HG02759 (cell line): ENCODE results near the gene MAT2B.
"Not testable (repeated sequence)": the region's sequence is repeated elsewhere in the genome, so short reads cannot be mapped to it uniquely, and the experiment has no call there.

Experiments used
- ATAC-seq: cut with Tn5 transposase; IDR thresholded peaks from one replicate; pipeline ENCODE4 v1.9.1; 2021; ENCODE audit warnings: mild to moderate bottlenecking, moderate library complexity; ENCODE audit not compliant: unreplicated experiment

Gene MAT2B

DNA sequence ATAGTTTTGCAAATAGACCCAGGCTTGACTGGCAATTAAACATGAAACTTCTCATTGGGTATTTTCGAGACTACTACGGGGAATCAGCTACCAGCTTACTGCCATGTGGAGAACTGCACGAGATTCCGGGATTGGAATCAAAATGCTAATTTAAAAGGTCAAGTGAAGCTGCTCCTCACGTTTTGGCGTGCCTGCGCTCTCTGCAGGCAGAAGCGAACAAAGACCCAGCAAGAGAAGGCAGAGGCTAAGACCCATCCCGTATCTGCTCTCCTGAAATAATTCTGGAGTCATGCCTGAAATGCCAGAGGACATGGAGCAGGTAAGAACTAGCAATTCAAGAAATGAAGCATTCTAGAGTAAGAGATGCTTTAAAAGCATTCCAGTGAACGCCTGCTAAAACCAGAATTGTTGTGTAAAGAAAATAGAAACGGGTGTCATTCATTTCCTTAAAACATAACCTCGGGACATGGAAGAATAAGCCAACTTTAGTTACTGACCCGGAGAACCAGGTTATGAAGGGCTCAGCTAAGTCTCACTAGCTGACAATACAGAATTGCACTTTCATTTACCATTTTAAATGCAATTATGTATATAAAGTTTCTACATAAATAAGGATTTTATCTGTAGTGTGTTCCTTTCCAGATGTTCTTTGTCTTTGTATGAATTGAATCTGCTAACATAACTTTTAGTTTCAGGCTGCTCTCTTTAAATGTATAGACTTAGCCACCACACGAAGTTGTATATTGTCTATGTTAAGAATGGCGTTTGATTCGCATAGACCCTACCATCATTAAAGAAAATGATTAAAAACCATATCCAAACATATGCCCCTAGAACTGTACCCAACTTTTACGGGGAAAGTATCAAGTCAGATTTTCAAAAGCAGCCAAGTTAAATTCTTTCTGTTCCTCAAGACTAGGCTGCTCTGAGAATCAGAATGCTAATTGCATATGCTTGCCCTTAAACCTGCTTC is 2.0 kb upstream of the MAT2B start:
- peak; percentile 8 for ATAC-seq

DNA sequence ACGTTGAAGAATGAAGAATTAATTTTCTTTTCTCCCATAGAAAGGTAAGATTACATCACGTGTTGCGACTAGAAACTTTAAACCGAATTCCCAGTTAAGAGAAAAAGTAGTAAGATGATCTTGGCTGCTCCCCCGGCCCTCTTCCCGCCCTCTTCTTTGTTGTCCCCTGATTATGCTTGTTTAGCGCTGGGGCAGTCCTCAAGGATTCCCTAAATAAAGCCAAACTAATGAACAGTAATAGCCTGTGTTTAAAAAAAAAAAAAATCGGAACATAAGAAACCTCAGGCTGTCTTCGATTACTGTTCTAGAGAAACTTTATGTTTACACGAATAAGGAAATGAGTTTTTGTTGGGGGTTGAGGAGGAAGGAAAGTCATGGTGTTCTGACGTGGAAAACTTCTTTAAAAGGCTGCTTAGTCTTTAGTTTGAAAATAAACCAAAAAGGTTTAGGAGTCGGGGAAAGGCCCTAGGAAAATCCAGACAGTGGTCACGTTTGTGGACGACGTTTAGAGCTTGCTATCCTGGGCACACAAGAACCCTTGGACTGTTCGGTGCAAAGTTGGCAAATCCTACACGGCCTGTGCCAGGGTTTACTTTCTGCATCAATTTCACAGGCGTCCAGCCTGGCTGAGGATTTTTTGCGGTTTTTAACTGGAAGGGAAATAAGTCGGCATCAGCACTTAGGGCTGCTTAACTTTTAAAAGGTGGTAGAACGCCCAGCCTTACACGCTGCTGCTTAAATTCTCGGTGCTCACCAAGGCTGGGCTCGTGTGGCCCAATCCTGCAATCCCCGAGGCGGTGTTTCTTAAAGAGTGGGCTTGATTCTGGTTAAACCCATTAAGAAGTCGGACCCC is 1.1 kb upstream of the MAT2B start:
- ATAC-seq = no peak

DNA sequence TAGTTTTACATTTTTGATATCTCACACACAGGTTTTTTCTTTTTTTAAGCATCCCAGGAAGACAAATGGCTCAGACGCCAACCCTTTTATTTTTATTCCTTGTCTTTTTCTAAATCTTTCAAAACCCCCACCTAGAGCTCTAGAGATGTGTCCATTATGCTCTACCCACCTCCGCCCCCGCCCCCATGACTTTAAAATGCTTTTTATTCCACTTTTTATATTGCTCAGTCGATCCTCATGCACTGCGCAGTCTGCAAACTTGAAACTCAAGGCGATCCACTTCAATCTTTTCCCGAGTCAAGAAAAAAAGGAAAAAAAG is 411 bp upstream of the MAT2B start:
- peak; percentile 2 for ATAC-seq

DNA sequence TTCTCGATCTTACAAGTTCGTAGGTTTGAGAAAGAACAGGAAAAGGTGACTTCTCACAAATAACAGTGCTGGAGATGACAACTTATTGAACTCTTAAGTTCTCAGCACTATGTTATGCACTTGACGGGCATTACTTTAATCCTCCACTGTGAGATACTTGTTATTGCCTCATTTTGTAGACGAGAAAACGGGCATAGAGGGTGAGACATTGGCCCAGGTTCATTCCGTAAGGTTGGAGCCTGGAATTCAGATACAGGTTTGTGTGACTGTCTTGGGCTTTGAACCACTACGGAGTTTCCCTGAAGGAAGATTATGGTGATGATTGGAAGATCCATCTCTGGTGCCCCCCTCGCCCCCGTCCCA is 657 bp downstream of the MAT2B start:
- peak; percentile 20 for ATAC-seq

DNA sequence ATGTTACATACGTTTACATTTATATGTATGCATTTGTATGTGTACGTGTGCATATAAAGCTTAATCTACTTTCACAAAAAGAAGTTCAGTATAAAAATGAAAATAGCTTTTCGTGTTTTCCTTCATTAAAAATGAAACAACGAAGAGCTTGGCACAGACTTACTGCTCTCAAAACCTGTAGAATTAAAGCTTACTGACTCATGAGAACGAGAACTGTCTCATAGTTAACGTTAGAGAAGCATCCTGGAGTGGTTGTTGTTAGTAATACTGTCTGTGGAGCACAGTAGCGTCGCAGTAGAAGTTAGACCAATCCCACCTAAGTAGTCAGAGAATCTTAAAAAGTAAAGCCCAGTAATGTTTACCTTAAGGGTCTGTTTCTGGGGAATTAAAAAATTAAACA is 1.3 kb downstream of the MAT2B start:
- ATAC-seq = no peak

DNA sequence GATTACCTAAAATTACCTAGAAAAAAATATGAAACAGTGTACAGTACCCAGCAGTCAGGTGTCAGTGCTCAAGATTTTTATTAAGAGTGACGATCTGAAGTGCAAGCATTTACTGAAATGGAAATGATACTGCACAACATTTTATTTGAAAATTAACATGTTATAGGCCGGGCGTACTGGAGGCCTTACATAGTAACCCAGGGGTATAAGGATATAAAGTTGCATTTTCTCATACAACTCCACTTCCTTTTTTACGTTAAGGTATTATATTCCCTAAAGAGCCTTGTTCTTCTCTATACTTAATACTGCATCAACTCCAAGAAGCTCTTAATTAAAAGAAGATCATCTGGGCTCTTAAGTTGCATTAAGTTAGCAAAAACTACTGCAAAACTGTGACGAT is 3.3 kb downstream of the MAT2B start:
- no peak for ATAC-seq

DNA sequence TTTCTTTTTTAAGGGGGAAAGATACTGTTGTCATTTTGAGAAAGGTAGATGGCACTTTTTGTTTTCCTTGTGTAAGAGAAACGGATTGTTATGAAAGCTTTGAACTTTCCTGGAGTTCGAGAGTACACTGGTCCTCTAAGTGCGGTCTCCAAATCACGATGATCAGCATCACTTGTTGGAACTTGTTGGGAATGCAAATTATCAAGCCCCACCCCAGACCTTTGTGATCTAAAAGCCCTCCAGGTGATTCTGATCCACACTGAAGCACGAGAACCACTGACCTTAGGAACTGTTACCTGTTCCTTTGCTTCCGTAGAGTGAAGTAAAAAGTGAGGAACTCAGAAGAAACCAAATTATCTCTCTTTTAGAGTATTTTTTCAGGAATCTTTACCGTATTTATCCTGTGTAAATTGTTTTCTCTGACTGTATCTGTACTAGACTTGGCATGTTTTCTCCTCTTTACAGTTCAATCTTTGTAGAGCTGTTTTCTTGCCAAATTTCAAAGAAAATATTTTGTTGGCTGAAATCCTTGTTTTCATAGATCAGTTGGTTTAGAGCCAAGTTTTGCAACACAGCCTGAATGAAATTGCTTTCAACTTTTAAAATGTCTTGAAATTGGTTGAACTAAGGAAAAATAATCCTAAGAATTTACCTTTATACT is 4.0 kb downstream of the MAT2B start:
- ATAC-seq = no peak

DNA sequence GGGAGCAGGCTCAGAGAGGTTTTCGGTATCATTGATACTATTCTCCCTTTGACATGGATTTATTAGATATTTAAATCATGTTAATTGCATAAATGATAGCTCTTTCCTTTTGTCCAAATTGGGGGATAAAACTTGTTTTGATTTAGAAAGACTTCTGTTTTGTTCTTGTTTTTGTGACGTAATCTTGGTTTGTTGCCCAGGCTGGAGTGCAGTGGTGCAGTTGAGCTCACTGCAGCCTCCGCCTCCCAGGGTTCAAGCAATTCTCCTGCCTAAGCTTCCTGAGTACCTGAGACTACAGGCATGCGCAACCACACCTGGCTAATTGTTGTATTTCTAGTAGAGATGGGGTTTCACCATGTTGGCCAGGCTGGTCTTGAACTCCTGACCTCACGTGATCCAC is 7.1 kb downstream of the MAT2B start:
- ATAC-seq = no peak

DNA sequence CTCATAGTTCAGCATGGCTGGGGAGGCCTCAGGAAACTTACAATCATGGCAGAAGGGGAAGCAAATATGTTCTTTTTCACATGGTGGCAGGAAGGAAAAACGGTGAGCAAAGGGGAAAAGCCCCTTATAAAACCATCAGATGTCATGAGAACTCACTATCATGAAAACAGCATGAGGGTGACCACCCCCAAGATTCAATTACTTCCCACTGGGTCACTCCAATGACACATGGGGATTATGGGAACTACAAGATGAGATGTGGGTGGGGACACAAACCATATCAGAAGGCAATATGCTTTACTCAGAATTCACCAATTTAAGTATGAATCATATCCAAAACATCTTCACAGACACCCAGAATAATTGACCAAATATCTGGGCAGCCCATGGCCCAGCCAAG is 19.7 kb downstream of the MAT2B start:
- no peak for ATAC-seq

DNA sequence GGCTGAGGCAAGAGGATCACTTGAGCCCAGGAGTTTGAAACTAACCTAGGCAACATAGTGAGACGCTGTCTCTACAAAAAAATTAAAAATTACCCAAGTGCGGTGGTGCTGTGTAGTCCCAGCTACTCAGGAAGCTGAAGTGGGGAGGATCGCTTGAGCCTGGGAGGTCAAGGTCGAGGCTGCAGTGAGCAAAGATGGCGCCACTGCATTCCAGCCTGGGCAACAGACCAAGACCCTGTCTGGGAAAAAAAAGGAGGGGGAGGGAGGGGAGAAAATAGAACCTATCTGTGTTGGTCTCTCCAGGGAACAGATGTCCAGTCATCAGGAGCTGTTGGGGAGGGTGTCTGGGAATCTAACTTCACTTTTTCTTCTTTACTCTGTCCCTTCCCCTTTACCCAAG is 24.3 kb downstream of the MAT2B start:
- ATAC-seq = no peak

DNA sequence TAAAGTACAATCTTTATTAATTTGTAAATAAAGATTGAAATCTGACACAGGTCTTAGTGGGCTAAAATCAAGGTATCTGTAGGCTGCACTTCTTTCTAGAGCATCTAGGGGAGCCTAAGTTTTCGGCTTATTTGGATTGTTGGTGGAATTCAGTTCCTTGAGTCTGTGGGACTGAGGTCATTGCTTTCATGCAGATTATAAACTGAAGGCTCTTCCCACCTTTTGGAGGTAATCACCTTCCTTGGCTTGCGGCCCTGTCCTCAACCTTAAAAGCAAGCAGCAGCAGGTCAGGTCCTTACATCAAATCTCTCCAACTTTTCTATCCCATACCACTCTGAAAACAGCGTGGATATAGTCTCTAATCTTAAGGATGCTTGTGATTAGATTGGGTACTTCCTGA is 25.9 kb downstream of the MAT2B start:
- ATAC-seq = no peak

DNA sequence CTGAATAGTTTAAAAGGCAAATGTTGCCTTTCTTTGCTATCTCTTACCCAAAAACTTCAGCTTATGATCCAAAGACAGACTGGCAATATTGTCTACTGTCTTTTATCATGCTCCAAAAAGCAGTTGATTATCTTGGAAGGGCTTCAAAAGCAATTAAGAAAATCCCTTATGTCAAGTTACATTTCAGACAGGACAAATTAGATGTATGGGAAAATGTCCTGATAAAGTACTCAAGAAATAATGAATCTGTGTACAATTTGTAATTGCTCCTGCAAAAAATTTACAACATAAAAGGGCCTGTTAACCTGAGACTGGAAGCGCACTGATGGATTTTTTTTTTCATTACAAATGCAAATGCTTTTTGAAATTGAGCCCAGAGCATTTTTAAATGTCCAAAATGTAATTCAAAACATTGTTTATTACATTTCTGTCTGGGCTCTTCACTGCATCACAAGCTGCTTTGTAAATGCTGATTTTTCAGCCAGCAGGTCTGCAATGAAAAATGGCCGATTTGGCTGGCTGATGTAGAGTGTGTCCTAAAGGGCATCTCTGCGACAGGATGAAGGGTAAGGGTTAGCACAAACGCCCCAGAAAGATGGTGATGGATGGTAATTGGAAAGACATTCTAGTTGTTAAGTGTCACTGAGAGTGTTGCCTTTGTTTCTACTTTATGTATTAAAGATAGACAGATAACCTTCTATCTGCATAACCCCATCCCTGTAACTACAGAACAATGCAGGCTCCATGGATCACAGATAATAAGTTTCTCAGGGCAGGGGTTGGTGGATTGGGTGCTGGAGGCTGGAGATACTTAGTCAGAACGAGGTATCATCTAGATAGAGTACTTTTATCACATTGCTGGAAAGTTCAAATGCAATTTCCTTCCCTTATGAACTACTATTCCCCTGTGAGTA is 27.0 kb downstream of the MAT2B start:
- no peak for ATAC-seq

DNA sequence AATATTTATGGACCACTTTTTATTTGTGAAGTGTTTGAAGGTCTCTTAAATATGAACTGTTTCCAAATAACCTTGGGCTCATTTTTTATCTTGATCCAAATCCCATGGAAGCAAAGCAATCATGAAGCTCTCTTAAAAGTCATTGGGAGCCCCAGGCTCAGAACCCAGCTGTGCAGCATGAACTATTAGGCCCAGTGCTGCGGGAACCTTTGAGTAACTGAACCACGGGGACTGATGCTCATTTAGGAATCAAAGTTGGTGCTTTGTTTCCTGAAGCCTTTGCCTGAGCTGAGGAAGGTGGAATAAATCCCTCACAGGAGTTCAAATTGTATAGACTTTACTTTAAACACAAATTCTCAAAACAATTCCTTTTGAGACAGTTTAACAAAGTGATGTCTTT is 27.8 kb downstream of the MAT2B start:
- ATAC-seq = no peak

DNA sequence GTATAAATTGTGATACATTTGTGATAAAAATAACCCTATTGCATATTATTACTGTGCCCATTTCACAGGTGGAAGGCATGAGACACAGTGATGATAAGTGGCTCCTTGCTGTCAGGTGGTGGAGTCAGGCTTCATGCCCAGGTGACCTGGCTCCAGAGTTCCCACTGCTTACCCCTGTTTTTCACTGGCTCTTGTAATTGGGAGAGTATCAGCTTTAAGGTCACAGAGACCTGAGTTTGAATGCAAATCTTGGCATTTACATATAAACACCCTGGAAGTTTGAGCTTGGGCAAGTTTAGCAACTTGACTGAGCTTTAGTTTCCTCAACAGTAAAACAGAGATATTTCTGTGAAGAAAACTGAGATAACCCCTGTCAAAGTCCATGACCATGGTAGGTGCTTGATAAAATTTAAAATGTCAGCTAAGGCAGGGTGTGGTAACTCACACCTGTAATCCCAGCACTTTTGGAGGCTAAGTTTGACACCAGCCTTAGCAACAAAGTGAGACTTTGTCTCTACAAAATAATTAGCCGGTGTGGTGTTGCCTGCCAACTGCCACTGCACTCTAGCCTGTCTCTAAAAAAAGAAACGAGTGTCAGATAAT is 29.2 kb downstream of the MAT2B start:
- no peak for ATAC-seq

DNA sequence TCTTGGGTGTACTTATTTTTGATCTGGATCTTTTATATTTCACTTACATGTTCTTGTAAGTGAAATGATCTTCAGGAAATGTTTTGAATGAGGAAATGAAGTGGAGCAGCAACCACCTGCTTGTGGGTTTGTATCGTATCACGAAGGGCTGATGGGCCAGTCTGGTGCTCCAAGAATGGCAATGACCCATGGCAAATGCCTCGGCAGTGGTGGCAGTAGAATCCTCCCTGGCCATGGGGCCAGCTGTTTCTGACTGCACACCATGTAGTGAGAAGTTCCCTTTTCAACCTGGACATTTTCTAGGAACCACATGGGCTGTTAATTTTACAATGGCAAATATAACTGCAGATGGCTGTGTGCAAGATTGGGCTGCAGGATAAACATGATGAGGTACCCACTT is 29.9 kb downstream of the MAT2B start:
- ATAC-seq = no peak

DNA sequence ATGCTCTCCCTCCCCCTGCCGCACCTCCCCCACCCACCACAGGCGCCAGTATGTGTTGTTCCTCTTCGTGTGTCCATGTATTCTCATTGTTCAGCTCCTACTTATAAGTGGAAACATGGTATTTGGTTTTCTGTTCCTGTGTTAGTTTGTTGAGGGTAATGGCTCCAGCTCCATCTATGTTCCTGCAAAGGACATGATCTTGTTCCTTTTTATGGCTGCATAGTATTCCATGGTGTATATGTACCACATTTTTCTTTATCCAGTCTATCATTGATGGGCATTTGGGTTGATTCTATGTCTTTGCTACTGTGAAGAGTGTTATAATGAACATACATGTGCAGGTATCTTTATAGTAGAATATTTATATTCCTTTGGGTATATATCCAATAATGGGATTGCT is 31.0 kb downstream of the MAT2B start:
- not testable (repeated sequence) for ATAC-seq

DNA sequence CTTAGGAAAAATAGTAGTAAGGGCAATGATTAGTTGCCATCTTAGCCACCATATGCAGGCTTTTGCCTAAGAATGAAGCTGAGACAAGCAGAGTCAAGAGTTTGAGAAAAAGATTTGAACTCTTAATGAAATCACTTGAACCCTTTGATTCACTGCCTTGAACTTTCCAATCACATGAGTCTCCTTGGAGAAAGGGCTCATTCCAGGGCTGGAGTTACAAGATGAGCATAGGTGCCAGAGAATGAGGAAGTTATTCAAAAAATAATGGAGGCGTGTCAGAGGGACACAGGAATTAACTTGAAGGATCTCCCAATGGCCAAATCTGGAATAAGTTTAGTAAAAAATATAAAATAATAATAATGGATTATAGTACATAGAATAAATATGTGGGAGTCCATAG is 35.3 kb downstream of the MAT2B start:
- ATAC-seq = no peak

DNA sequence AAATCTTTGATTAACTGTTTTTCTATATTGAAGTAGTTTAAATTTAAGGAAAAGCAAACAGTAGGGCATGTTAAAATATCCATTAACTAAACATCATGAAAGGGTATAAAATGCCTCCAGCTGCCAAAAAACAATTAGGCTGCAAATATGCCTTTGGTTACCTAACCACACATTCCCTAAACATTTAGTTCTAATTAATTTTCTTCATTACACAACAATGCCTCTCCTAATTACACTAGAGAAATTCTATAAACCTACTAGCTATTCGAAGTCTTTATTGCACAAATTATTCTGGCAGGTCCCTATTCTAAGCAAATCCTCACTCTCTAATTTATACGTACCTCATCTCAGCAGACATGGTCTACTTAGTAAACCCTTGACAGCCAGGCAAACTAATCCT is 37.4 kb downstream of the MAT2B start:
- ATAC-seq = no peak

DNA sequence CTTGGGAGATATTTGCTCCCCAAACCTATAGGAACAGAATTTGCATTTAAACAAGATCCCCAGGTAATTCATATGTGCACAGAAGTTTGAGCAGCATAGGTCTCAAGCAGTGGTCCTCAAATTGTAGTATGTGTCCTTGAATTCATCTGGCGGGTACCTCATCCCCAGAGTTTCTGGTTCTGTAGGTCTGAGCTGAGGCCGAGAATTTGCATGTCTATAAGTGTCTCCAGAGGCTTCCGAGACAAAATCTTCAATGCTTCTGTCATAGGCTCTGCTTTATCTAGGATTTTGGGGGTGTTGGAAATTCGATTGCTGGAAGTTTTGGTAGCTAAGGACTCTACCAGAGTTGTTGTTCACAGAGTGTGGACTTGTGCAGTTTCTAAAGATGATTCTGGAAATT is 38.6 kb downstream of the MAT2B start:
- ATAC-seq = no peak

DNA sequence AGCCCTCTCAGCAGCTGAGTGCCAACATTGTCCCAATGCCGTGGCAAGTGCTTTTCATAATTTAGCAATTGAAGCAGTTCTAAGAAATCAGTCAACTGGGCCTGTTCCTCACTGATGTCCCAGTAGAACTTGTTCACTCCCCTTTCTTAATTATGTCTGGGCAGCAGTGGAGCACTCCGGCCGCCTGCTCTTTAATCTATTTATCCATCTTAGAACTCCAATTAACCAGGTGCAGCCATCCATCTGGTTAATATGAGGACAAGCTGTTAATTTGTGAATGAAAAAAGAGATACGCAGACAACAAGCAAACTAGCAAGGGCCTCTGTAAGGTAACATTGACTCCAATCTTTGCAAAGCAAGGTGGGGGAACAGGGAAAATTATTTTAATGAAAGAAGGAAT is 39.4 kb downstream of the MAT2B start:
- no peak for ATAC-seq
